Muscle of leg (tissue), 11 donors: Measurements from ENCODE around the gene KPNA3. TPM values are rescaled to one million over a fixed set of nuclear protein-coding genes. Genes with fewer than 3 reads are reported as not detected.

Experiments
- DNase-seq: peaks from one replicate; pipeline ENCODE4 v3.0.0; 2013
- H3K27ac ChIP-seq: one replicate; pipeline ENCODE4 v1.5.1; 2013; ENCODE audit warnings: mild to moderate bottlenecking, low read length, control low read depth
- H3K27me3 ChIP-seq: one replicate; pipeline ENCODE4 v1.6.1; 2013; ENCODE audit warnings: low read length; ENCODE audit not compliant: control insufficient read depth, insufficient read depth
- H3K36me3 ChIP-seq: one replicate; pipeline ENCODE4 v1.6.1; 2013; ENCODE audit warnings: low read length; ENCODE audit not compliant: control insufficient read depth, insufficient read depth
- H3K4me1 ChIP-seq: one replicate; pipeline ENCODE4 v1.6.1; 2013; ENCODE audit warnings: low read length; ENCODE audit not compliant: control insufficient read depth, insufficient read depth
- H3K4me3 ChIP-seq: one replicate; pipeline ENCODE4 v1.5.1; 2013; ENCODE audit warnings: low read length, control low read depth
- H3K9me3 ChIP-seq: replicated peaks from 2 replicates; pipeline ENCODE4 v1.6.1; 2013; ENCODE audit warnings: low read depth, low read length; ENCODE audit not compliant: control insufficient read depth
- WGBS: methylation state at CpG from one replicate; pipeline ENCODE4 v1.1.5; 2013; ENCODE audit warnings: missing lambda C conversion rate; ENCODE audit not compliant: insufficient coverage; 5-methylcytosine and 5-hydroxymethylcytosine counted together
- polyA plus RNA-seq, 8 donors: library from polyadenylated mRNA; unstranded; fragments of 120-200 nt; gene quantifications; one replicate each; pipeline versions ENCODE4 v1.2.1 to v1.2.3, GENCODE V29; 2013; ENCODE audit warnings: inconsistent platforms in 1 of 8, low replicate concordance in 1 of 8; ENCODE audit not compliant: insufficient read length in 8 of 8, insufficient read depth in 1 of 8
- total RNA-seq: library from RNA; stranded (reverse); fragments of 120-200 nt; gene quantifications from one replicate; pipeline ENCODE4 v1.2.4, GENCODE V29; 2013

The KPNA3 gene
- total and polyA plus RNA-seq, 9 donors, result 24.0 to 35.8 (median 33.2) TPM

- Histone ChIP-seq H3K9me3 (no peaks in the 10 kb centered on the region), H3K4me3 (peak overlapping the region; percentile 68), H3K27me3 (no peaks in the 10 kb centered on the region), H3K4me1 (peaks cover 12% of the 10 kb centered on the region), H3K27ac (no peak overlapping the region), H3K36me3 (peaks cover 10% of the 10 kb centered on the region)
- 0% methylated on average over 3 of the region's 17 CpGs for WGBS
- DNase-seq, result peak; percentile 21
Measured at GRCh38 chr13:49690133-49690994, 102.1 kb downstream of the KPNA3 start.

GRCh38 chr13:49683489-49683888 lies 109.0 kb downstream of the KPNA3 start:
- Histone ChIP-seq H3K27me3 (no peaks in the 10 kb centered on the region), H3K4me3 (no peak overlapping the region), H3K36me3 (peaks cover 10% of the 10 kb centered on the region), H3K9me3 (no peaks in the 10 kb centered on the region), H3K27ac (no peak overlapping the region), H3K4me1 (no peaks in the 10 kb centered on the region)
- WGBS, result no CpG with 5 or more reads among the region's 6 CpGs
- no peak for DNase-seq

- WGBS, result 84% methylated on average over 3 of the region's 4 CpGs
- Histone ChIP-seq H3K27me3 (no peaks in the 10 kb centered on the region), H3K36me3 (peaks cover 2% of the 10 kb centered on the region), H3K4me3 (no peak overlapping the region), H3K4me1 (no peaks in the 10 kb centered on the region), H3K9me3 (no peaks in the 10 kb centered on the region), H3K27ac (no peak overlapping the region)
- DNase-seq, result peak; percentile 6
Measured at GRCh38 chr13:49681842-49682435, 110.5 kb downstream of the KPNA3 start.

GRCh38 chr13:49679246-49679645 lies 113.2 kb downstream of the KPNA3 start:
- 60% methylated on average over 2 of the region's 3 CpGs for WGBS

GRCh38 chr13:49678191-49678914 lies 114.1 kb downstream of the KPNA3 start:
- Histone ChIP-seq H3K27me3 (no peaks in the 10 kb centered on the region), H3K4me3 (no peak overlapping the region), H3K27ac (no peak overlapping the region), H3K4me1 (no peaks in the 10 kb centered on the region), H3K36me3 (no peaks in the 10 kb centered on the region), H3K9me3 (no peaks in the 10 kb centered on the region)
- no peak for DNase-seq
- 93% methylated on average over 30 of the region's 48 CpGs for WGBS

More at GRCh38 chr13:49679246-49679645, 113.2 kb downstream of the KPNA3 start:
- Histone ChIP-seq H3K27ac (no peak overlapping the region), H3K4me1 (no peaks in the 10 kb centered on the region), H3K9me3 (no peaks in the 10 kb centered on the region), H3K27me3 (no peaks in the 10 kb centered on the region), H3K36me3 (no peaks in the 10 kb centered on the region), H3K4me3 (no peak overlapping the region)
- no peak for DNase-seq

GRCh38 chr13:49676581-49677298 lies 115.7 kb downstream of the KPNA3 start:
- H3K4me3 ChIP-seq, result no peak overlapping the region
- H3K4me1 ChIP-seq, result no peaks in the 10 kb centered on the region
- H3K9me3 ChIP-seq, result no peaks in the 10 kb centered on the region
- no peak for DNase-seq
- no peaks in the 10 kb centered on the region for H3K27me3 ChIP-seq
- WGBS, result 90% methylated on average over 2 of the region's 6 CpGs
- H3K36me3 ChIP-seq, result no peaks in the 10 kb centered on the region
- H3K27ac ChIP-seq, result no peak overlapping the region

- Histone ChIP-seq H3K27ac (no peak overlapping the region), H3K36me3 (peaks cover 17% of the 10 kb centered on the region), H3K27me3 (no peaks in the 10 kb centered on the region), H3K9me3 (peaks cover 2% of the 10 kb centered on the region), H3K4me3 (no peak overlapping the region), H3K4me1 (no peaks in the 10 kb centered on the region)
- WGBS, result 83% methylated on average over 2 of the region's 5 CpGs
- no peak for DNase-seq
Measured at GRCh38 chr13:49670828-49671227, 121.7 kb downstream of the KPNA3 start.

- peak; percentile 66 for DNase-seq
- Histone ChIP-seq H3K27me3 (no peaks in the 10 kb centered on the region), H3K27ac (no peak overlapping the region), H3K36me3 (peaks cover 21% of the 10 kb centered on the region), H3K4me1 (no peaks in the 10 kb centered on the region), H3K4me3 (no peak overlapping the region), H3K9me3 (peaks cover 2% of the 10 kb centered on the region)
- WGBS, result no CpG with 5 or more reads among the region's 5 CpGs
Measured at GRCh38 chr13:49669735-49670309, 122.7 kb downstream of the KPNA3 start.

GRCh38 chr13:49667773-49668172 lies 124.7 kb downstream of the KPNA3 start:
- Histone ChIP-seq H3K27me3 (no peaks in the 10 kb centered on the region), H3K36me3 (peaks cover 24% of the 10 kb centered on the region), H3K4me1 (no peaks in the 10 kb centered on the region), H3K4me3 (no peak overlapping the region), H3K27ac (no peak overlapping the region), H3K9me3 (peaks cover 2% of the 10 kb centered on the region)
- 79% methylated on average over 1 of the region's 2 CpGs for WGBS
- DNase-seq, result no peak
